Stimulated activated CD4-positive, alpha-beta T cell treated with anti-CD3 and anti-CD28 coated beads, Interleukin-2, amount 100 ng/mL, for 24 hours (primary cell): ENCODE data around the gene SPDYE6.
A peak's percentile ranks its signal among the peaks of the same experiment; 100 is the strongest.
"Not testable (repeated sequence)": the region's sequence is repeated elsewhere in the genome, so short reads cannot be mapped to it uniquely, and the experiment has no call there.

Experiments
- DNase-seq, 2 donors: peaks; one replicate each; pipeline ENCODE4 v3.0.0-alpha.2; 2020

Gene SPDYE6

GRCh38 chr7:102356344-102356743, at the start of gene SPDYE6:
Gene SPDYE6, minus strand, starts transcription at chr7:102356444. Its CDS starts 421 bp downstream, at chr7:102356023.
- DNase-seq: not testable (repeated sequence)

GRCh38 chr7:102404862-102405188, 48.6 kb upstream of the SPDYE6 start:
- DNase-seq: not testable (repeated sequence)

DNA sequence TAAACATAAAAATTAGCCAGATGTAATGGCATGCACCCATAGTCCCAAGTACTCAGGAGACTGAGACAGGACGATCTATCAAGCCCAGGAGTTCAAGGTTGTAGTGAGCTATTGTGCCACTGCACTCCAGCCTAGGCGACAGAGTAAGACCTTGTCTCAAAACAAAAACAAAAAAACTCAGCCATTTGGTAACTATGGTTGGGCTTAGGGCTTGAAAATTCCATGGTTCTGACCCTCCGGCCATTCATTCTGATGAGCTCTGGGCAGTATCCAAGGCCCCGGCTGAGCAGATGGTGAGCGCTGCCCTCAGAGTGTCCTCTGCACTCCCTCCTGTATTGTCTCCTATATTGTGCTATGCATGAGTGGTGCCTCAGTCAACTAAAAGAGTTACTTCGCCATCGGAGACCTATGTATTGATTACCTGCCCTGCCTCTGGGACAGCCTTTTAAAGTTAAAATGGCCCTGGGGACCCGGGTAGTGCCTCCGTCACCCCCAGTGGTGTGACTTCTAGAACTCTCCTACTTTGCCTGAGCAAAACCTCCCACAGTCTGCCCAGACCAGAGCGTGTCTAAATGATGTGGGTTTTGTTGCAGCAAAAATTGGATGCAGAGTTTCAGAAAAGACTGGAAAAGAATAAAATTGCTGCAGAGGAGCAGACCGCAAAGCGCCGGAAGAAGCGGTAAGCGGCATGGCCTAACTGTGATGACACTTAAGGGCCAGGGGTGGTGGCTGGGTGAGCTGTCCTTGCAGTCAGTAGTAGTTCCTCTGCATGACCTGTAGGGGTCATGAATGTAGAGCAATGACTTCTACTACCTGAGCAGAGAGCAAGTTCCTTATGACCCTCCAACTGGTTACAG, 48.0 kb upstream of the SPDYE6 start:
- DNase-seq: peak; percentile 45 to 55

DNA sequence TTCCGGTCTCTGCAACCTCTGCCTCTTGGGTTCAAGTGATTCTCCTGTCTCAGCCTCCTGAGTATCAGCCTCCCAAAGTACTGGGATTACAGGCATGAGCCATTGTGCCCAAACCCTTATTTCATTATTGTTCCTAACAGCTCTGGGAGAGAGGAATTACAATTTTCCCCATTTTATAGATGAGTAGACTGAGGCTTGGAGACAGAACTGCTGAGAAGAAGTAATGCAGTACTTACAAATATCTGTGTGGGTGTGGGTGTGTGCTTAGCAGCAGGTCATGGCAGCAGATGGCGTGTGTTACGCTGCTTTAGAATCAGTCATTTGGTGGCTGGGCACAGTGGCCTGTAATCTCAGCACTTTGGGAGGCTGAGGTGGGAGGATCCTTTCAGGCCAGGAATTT, 47.3 kb upstream of the SPDYE6 start:
- no peak for DNase-seq

- no peak for DNase-seq
These were observed 44.1 kb upstream of the SPDYE6 start for GRCh38 chr7:102400360-102400759.

DNA sequence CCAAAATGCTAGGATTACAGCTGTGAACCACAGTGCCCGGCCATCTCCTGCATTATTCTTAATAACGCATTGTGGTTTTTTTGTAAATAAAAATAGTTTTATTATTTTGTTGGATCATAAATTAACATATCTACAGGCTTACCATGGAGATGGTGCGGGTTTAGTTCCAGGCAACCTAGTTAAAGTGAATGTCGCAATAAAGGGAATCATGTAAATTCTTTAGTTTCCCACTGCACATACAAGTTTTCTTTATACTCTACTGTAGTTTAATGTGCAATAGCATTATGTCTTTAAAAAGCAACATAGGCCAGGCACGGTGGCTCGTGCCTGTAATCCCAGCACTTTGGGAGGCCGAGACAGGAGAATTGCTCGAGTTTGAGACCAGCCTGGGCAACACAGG, 42.3 kb upstream of the SPDYE6 start:
- DNase-seq: no peak

GRCh38 chr7:102396710-102397019, 40.4 kb upstream of the SPDYE6 start:
- DNase-seq: no peak

GRCh38 chr7:102395873-102396709, 39.8 kb upstream of the SPDYE6 start, which contains the start of gene PRKRIP1:
Gene PRKRIP1, plus strand, starts transcription at chr7:102396363. Its CDS starts 49 bp downstream, at chr7:102396412.
- peak; percentile 79 to 82 for DNase-seq

DNA sequence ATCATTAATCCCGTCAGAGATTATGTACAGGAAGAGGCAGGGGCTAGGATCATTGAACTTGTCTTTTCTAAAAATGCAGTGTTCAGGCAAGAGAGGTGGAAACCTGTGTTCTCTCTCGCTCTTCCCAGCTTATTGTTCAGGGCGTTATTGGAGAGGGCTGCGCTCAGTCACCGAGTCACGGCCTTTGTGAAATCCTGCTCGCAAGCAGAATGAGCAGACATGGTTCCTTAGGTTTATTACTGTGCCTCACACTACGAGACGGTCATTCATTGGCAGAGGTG, 39.3 kb upstream of the SPDYE6 start:
- no peak for DNase-seq

- no peak for DNase-seq
These were observed 37.2 kb upstream of the SPDYE6 start for GRCh38 chr7:102393467-102393866.

GRCh38 chr7:102392330-102392729, 36.1 kb upstream of the SPDYE6 start:
- no peak for DNase-seq

DNA sequence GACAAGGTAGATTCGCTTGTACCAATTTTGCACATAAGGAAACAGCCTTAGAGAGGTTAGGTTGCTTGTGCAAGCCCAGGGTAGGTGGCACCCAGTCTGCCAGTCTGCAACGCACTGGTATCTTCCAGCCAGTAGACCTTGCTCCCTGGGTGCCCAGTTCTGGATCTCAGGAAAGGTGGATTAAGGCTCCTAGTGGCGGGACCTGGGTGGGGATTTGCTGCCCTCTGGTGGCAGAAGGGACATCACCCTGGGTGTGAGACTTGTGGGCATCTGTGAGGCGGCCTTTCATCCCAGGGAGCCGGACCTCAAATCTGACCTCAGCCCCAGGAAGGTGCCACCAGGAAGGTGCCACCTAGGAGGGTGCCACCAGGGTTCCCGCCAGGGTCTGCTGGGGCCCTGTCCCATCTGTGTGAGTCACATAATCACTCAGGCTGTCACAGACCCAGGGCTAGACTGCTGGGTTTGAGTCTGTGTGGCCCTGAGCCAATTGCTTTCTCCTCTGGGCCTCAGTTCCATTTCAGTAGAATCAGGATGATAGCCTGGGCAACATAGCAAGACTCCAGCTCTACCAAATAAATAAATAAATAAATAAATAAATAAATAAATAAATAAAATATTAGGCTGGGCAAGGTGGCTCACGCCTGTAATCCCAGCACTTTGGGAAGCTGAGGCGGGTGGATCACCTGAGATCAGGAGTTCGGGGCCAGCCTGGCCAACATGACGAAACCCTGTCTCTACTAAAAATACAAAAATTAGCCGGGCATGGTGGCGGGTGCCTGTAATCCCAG, 34.6 kb upstream of the SPDYE6 start:
- peak; percentile 78 for DNase-seq

DNA sequence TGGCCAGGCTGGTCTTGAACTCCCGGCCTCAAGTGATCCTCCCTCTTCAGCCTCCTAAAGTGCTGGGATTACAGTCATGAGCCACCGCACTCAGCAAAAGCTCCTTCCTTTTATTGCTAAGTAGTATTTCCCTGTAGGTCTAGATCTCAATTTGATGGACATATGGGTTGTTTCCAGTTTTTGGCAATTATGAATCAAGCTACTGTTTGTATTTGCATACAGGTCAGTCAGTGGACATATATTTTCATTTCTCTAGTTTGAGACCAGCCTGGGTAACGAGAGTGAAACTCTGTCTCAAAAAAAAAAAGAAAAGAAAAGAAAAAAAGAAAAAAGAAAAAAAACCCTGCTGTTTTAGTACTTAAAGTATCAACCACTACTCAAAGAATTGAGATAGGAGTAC, 33.6 kb upstream of the SPDYE6 start:
- DNase-seq: no peak

DNA sequence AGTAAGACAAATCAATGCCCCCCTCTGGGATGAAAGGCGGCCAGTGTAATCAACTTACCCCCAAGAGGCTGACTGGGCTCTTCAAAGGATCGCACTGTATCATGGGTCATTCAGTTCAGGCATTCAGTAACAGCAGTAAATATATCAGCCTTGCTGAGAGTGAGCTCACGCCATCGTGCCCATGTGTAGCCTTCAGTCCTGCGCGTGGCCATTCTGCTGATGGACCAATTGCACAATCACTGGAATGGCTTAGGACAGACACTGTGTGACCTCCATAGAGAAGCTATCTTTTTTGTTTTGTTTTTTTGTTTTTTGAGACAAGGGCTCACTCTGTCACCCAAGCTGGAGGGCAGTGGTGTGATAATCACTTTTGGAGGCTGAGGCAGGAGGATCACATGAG, 30.8 kb upstream of the SPDYE6 start:
- no peak for DNase-seq

- DNase-seq: not testable (repeated sequence)
These were observed 25.6 kb upstream of the SPDYE6 start for GRCh38 chr7:102381696-102382425.

GRCh38 chr7:102380837-102381236, 24.6 kb upstream of the SPDYE6 start:
- DNase-seq: not testable (repeated sequence)

DNA sequence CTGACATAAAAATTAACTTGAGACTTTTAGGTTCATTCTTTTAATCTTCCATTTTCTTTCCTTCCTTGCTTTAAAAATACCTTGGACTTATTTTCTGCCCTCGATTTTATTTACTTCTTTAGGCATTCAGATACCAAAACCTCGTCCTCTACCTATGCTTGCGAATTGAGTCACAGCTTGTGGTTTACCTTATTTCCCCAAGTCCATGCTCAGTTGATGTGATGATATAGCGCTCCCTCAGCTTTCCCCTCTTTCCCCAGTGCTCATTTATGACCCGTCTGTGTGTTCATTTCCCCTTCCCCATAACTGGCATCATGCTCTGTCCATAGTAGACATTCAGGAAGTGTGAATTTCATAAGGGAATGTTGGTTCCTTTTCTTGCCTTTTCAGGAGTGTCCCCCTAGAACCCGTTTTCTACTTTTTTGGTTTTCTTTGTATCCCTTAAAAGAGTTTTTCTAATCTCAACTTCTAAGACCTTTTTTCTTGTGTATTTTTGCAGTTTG, 20.8 kb upstream of the SPDYE6 start:
- no peak for DNase-seq

DNA sequence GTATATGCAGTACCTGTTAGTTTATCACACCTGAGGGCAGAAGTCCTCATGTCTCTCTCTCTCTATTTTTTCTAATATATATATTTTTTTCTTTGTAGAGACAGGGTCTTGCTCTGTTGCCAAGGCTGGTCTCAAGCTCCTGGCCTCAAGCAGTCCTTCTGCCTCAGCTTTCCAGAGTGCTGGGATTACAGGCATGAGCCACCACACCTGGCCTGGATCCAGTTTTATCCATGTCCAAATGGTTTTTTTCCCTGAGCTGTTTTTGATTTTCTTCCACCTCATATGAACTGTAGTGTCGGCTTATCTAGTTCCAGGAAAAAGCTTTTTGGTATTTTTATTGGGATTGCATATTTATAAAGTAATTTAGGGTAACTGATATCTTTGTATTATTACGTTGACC, 16.6 kb upstream of the SPDYE6 start:
- not testable (repeated sequence) for DNase-seq

DNA sequence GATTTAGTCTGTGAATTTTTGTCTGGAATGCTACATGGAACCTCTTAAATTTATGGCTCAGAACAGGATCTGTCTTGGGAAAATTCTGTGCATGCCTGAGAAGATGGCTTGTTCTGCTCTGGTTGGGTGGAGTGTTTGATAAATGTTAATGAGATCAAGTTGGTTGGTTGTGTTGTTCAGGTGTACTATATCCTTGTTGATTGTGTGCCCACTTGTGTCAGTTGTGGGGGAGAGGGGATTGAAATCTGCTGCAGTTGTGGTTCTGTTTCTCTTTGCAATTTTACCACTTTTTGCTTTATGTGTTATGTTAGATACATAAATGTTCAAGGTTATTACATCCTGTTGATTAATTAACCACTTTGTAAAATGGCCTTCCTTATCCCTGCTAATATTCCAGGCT, 13.8 kb upstream of the SPDYE6 start:
- DNase-seq: not testable (repeated sequence)

- DNase-seq: not testable (repeated sequence)
These were observed 9.1 kb upstream of the SPDYE6 start for GRCh38 chr7:102365390-102365789.

DNA sequence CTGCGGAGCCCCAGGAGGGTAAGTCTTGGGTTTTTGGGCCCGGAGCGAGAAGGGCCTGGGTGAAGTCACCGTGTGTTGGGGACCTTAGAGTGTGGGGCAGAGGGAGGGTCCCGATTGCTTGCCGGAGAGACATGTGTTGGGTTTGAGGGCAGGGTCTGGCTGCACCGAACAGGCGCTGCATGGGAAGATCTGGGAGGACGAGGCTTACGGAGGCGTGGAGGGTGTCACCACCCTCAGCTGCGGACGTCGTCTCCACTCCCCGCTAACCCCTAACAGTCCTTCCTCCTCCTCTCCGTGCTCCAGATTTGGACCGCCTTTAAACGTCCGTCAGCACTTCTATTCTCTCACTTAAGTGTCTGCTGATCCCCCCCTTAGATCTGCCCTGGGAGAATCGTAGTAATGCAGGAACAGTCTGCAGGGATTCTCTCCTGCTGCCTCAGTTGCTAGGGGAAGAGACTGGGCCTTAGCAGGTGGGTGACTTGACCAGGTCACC, 8.2 kb upstream of the SPDYE6 start:
- peak; percentile 12 to 24 for DNase-seq
